ENCODE measurements around the gene VWA7.
"Not testable (repeated sequence)": the region's sequence is repeated elsewhere in the genome, so short reads cannot be mapped to it uniquely, and the experiment has no call there.

The VWA7 gene

DNA sequence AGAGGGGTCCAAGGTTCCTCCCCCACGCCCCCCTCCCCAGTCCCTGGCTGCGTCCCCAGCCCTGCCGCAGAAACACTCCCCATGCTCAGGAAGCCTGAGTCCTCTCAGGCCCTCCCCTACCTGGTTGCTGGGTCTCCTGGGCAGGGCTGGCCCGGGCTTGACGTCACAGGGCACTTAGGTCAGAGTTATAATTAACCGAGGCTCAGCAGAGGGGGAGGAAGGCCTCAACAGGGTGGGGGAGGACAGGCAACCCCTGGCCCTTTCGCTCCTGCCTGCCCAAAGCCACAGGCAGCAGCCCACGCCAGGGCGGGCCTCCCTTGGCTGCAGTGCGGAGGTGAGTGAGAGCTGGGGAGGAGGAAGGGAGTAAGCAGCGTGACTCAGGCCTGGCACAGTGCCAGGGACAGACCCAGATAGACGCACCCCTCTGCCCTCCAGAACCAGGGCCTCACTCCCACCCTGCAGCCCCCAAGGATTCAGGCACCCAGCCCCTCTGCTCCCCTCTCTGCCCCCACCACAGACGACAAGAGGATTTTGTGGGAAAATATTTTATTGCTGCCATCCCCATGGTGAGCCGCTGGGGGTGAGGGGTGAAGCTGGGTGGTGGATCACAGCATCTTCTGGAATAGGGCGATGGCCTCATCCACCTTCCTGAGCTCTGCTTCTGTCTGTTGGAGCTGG lies at the start of gene VWA7:
Gene VWA7 (minus strand): TSS at position 340 of the 678 bp plus-strand sequence. CDS start 549 bp downstream, outside the sequence.
- DNase-seq, result peak; percentile 27

GRCh38 chr6:31826793-31827285 lies 49.7 kb upstream of the VWA7 start:
- DNase-seq, result peak; percentile 94

GRCh38 chr6:31825553-31825952 lies 48.4 kb upstream of the VWA7 start:
- no peak for DNase-seq

DNA sequence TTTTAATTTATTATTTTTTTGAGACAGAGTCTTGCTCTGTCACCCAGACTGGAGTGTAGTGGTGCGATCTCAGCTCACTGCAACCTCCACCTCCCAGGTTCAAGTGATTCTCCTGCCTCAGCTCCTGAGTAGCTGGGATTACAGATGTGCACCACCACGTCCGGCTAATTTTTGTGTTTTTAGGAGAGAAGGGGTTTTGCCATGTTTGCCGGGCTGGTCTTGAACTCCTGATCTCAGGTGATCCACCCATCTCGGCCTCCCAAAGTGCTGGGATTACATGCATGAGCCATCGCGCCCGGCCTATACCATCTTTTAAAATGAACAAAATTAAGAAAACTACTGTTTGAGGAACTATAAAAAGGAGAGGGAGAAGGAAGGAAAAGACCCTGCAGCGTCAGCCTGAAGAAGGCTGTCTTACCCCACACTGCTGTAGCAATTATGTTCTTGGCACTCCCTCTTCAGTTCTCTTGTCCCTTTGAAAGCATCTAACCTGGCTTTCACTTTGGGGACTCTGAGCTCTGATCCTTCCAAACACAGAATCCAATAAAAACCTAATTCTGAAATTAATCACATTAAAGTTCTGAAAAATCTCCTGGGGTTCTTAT lies 46.6 kb upstream of the VWA7 start:
- not testable (repeated sequence) for DNase-seq

DNA sequence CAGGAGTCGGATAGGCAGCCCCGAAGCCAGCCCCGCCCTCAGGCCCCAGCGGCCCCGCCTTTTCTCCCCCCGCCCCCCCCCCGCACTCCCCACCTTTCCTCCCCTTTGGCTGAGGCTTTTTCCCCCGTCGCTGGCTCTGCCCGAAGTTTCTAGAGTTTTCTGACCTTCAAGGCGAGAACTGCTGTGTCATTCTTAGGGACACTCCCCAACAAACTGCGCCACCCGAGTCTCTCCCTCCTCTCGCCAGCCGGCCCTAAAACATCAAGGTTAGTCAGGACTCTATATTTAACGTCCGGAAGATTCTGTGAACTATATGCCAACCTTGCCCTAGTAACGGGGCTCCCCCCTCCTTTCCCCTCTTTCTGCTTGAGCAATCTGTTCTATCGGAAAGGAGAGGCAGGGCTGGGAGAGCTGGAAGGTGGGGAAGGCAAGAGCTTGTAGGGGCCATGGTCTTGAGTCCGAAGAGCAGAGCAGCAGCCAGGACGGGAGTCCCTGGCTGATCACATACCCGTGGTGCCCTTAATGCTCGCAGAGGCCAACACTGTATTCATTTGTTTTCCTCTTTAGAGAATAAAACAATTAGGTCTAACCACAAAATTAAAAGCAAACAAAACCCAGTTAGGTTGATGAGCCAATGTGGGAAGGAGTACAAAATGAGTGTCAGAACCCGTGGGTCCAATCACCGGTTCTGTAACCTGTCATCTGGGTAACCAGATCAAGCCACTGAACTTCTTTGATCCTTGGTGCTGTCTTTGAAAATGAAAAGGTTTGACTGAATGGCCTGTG lies 45.1 kb upstream of the VWA7 start:
- DNase-seq, result no peak

DNA sequence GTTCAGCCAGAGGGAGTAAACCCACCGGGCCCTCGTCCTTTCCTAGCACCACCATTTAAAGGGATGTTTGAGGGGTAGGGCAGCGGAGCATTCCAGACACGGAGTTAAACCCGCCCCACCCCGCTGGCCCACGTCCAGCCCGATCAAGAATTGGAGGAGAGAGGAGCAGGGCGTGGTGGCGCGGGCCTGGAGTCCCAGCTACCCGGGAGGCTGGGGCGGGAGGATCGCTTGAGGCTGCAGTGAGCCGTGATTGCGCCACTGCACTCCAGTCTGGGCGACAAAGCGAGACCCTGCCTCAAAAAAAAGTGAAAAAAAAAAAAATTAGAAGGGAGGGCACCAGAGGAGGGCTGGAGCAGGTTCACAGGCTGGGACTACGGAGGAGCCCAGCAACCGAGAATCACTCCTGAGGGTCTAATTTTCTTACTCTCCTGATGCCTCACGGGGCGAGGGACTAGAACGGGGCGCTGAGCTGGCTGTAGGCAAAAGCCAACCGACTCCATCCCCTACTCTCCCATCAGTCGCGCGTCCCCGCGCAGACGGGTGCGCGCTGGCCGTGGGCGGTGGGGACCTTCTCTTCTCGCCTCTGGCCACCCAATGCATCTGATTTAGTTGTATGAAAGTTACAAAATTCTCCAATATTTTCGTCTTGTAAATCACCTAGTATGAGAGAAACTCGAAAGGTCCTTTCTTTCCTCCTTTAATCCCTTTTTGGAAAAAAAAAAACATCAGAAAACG lies 44.3 kb upstream of the VWA7 start:
- no peak for DNase-seq

DNA sequence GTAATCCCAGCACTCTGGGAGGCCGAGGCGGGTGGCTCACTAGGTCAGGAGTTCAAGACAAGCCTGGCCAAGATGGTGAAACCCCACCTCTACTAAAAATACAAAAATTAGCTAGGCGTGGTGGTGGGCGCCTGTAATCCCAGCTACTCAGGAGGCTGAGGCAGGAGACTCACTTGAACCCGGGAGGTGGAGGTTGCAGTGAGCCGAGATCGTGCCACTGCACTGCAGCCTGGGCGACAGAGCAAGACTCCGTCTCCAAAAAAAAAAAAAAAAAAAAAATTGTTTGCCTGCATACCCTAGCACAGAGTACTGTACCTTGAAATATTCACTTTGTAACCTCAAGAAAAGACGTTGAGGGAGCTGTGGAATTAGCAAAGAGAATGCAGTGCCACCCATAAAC lies 43.3 kb upstream of the VWA7 start:
- not testable (repeated sequence) for DNase-seq

DNA sequence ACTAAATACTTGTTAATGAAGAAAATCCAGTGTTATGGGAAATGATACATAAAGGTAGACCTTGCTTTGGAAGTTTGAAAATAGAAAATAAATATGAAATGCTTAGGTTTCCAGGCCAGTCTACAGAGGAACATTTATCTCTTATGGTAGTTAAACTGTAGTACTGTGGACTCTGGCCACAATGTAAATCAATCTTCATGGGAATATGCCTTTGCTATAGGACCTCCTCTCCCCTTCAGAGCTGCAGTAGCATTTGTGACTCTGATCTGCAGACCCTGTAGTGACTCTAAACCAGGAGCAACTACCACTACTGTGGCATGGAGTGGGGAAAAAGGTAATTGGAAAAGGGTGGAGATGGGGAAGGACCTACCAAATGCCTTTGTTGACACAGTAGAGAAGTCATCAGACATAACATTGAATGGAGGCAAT lies 42.8 kb upstream of the VWA7 start:
- DNase-seq, result no peak

GRCh38 chr6:31817929-31818511 lies 40.9 kb upstream of the VWA7 start:
- not testable (repeated sequence) for DNase-seq

DNA sequence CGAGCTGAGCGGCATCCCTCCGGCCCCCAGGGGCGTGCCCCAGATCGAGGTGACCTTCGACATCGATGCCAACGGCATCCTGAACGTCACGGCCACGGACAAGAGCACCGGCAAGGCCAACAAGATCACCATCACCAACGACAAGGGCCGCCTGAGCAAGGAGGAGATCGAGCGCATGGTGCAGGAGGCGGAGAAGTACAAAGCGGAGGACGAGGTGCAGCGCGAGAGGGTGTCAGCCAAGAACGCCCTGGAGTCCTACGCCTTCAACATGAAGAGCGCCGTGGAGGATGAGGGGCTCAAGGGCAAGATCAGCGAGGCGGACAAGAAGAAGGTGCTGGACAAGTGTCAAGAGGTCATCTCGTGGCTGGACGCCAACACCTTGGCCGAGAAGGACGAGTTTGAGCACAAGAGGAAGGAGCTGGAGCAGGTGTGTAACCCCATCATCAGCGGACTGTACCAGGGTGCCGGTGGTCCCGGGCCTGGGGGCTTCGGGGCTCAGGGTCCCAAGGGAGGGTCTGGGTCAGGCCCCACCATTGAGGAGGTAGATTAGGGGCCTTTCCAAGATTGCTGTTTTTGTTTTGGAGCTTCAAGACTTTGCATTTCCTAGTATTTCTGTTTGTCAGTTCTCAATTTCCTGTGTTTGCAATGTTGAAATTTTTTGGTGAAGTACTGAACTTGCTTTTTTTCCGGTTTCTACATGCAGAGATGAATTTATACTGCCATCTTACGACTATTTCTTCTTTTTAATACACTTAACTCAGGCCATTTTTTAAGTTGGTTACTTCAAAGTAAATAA lies 40.2 kb upstream of the VWA7 start:
- DNase-seq, result not testable (repeated sequence)

DNA sequence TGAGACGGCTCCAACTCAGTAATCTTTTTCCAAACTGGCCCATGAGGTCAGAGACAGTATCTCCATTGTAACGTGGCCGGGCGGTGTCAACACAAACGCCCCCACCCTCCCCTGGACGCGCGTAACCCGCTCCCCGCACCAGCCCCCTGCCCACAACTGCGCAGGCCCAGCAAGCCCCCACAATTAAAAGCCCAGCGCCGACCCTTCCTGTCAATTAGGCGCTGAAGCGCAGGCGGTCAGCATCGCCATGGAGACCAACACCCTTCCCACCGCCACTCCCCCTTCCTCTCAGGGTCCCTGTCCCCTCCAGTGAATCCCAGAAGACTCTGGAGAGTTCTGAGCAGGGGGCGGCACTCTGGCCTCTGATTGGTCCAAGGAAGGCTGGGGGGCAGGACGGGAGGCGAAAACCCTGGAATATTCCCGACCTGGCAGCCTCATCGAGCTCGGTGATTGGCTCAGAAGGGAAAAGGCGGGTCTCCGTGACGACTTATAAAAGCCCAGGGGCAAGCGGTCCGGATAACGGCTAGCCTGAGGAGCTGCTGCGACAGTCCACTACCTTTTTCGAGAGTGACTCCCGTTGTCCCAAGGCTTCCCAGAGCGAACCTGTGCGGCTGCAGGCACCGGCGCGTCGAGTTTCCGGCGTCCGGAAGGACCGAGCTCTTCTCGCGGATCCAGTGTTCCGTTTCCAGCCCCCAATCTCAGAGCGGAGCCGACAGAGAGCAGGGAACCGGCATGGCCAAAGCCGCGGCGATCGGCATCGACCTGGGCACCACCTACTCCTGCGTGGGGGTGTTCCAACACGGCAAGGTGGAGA lies 38.1 kb upstream of the VWA7 start, which contains the start of the genes HSPA1A and HSPA1L:
Gene HSPA1A (plus strand): TSS at position 519 of the 814 bp plus-strand sequence. CDS start 214 bp downstream, at position 733.
Gene HSPA1L (minus strand): TSS at position 259 of the 814 bp plus-strand sequence. CDS start 3,311 bp downstream, outside the sequence.
- DNase-seq, result peak; percentile 89

GRCh38 chr6:31814677-31815024 lies 37.5 kb upstream of the VWA7 start:
- DNase-seq, result peak; percentile 87

DNA sequence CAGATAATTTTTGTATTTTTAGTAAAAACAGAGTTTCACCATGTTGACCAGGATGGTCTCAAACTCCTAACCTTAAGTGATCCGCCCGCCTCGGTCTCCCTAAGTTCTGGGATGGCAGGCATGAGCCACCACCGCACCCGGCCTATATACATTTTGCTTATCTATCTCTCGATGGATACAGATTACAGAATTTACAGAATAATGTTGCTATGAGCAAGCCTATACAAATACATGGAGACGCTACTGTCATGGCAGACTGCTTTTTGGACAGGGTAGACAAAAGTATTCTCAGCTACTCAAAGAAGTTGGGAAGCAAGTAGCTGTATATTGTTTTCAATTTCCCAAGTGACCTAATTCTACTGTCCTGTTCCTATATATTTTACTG lies 36.3 kb upstream of the VWA7 start:
- DNase-seq, result no peak

GRCh38 chr6:31811645-31812044 lies 34.5 kb upstream of the VWA7 start:
- DNase-seq, result no peak

GRCh38 chr6:31808599-31808998 lies 31.5 kb upstream of the VWA7 start:
- not testable (repeated sequence) for DNase-seq

GRCh38 chr6:31806470-31807272 lies 29.5 kb upstream of the VWA7 start, which contains the start of gene LSM2:
TSS of gene LSM2 (minus strand) at chr6:31806966. CDS start at chr6:31806757, 209 bp downstream.
- peak; percentile 92 for DNase-seq

- no peak for DNase-seq
Measured at GRCh38 chr6:31805939-31806469, 28.9 kb upstream of the VWA7 start.

GRCh38 chr6:31801031-31801927 lies 24.2 kb upstream of the VWA7 start:
- not testable (repeated sequence) for DNase-seq

Measured in DMS 273 treated with DMSO at 0.1 percent for 48 hours (cell line).